KBM-7 (cell line): ENCODE measurements around the gene DENND6B.
"Not testable (repeated sequence)": the region's sequence is repeated elsewhere in the genome, so short reads cannot be mapped to it uniquely, and the experiment has no call there.

Experiments
- DNase-seq: peaks from one replicate; pipeline ENCODE4 v3.0.0-alpha.2; 2015
- in situ Hi-C: fragments of 300-500 bp; cut with MboI; formaldehyde crosslinking; loops from 2 replicates; pipeline ENCODE4 v1.14.3; 2020; ENCODE audit warnings: low sequenced_read_pairs, low pct_unique_long_range_greater_than_20kb, mixed read lengths

Gene DENND6B

DNA sequence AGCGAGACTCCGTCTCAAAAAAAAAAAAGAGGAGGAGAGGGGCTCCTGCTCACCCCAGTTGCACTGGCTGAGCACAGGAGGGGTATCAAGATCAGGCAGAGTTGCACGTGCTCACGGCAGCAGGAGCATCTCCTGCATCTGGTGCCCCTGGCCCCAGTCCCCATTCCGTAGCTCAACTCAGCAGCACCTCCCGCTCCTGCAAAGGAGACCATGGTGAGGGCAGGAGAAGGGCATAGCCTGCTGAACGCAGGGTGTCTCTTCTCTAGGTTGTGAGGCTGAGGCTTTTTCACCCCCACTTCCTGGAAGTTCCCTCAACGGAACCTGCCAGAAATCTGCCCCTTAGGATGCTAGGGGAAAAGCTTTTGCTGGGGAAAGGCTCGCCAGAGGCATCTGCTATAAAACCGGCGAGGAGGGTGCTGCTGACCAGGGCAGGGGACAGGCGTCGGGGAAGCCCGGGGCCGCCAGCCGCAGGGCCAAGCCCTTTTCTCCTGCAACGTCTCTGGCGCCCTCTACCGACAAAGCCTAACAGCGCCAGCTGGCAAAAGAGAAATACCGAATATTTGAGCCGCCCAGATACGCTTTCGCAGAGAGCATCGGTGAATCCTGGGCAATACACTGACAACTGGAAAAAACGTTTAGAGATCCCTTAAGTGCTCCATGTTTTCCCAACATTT lies 15.3 kb upstream of the DENND6B start:
- DNase-seq = peak; percentile 94
- in situ Hi-C loops = no loop called here

DNA sequence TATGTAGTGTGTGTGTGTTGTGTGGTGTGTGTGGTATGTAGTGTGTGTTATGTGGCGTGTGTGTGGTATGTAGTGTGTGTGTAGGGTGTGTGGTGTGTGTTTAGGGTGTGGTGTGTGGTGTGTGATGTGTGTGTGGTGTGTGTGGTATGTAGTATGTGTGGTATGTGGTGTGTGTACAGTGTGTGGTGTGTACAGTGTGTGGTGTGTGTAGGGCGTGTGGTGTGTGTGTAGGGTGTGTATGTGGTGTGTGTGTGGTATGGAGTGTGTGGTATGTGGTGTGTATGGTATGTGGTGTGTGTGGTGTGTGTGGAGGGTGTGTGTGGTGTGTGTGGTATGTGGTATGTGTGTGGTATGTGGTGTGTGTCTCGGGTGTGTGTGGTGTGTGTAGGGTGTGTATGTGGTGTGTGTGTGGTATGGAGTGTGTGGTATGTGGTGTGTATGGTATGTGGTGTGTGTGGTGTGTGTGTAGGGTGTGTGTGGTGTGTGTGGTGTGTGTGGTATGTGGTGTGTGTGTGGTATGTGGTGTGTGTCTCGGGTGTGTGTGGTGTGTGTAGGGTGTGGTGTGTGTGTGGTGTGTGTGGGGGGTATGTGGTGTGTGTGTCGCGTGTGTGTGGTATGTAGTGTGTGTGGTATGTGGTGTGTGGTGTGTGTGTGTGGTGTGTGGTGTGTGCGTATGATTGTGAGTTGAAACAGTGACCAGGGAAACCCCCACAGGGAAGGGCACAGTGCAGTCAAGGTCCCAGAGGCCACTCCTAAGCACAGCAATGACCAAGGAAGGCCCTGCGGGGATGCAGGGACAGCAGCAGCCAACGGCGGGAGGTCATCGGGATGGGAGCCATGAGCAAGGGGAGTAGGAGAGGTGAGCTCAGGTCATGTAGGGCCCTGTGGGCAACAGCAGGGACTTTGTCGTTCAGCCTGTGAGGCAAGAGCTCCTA lies 13.4 kb upstream of the DENND6B start:
- in situ Hi-C loops = no loop called here
- DNase-seq = peak; percentile 18

DNA sequence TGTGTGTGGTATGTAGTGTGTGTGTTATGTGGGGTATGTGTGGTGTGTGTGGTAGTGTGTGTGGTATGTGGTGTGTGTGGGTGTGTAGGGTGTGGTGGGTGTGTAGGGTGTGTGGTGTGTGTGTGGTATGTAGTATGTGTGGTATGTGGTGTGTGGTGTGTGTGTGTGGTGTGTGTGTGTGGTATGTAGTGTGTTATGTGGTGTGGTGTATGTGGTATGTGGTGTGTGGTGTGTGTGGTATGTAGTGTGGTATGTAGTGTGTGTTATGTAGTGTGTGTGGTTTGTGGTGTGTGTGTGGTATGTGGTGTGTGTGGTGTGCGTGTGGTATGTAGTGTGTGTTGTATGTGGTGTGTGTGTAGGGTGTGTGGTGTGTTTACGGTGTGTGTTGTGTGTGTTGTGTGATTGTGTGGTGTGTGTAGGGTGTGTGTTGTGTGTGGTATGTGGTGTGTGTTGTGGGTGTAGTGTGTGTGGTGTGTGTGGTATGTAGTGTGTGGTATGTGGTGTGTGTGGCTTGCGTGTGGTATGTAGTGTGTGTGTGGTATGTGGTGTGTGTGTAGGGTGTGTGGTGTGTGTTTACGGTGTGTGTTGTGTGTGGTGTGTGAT lies 12.1 kb upstream of the DENND6B start:
- DNase-seq = no peak
- in situ Hi-C loops = no loop called here

GRCh38 chr22:50338042-50338573 lies 11.3 kb upstream of the DENND6B start:
- in situ Hi-C loops = no loop called here
- DNase-seq = no peak

- no peak for DNase-seq
- in situ Hi-C loops = no loop called here
Measured at GRCh38 chr22:50337262-50338041, 10.6 kb upstream of the DENND6B start.

- DNase-seq, in situ Hi-C loops: not testable (repeated sequence)
Measured at GRCh38 chr22:50334433-50334832, 7.6 kb upstream of the DENND6B start.

DNA sequence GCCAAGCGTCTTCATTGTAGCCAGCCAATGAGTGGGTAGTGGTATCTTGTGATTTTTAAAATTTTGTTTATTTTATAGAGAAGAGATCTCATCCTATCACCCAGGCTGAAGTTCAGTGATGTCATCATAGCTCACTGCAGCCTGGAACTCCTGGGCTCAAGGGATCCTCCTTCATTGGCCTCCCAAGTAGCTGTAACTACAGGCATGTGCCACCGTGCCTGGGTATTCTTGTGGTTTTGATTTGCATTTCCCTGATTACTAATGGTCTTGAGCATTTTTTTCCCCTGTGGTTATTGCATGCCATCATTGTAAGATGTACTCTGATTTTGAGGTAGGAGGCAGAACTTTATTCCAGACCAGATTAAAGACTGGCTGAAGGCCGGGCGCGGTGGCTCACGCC lies 2.4 kb upstream of the DENND6B start:
- DNase-seq = no peak

GRCh38 chr22:50327711-50328019 lies 853 bp upstream of the DENND6B start:
- DNase-seq = no peak
- in situ Hi-C loops = loop anchor here (10.0 kb wide), 1 partner anchor 53 kb away; the partner anchor contains the start of gene MAPK11

More for the DNA sequence above, 2.4 kb upstream of the DENND6B start:
- in situ Hi-C loops = loop anchor here (10.0 kb wide), 1 partner anchor 54 kb away; the partner anchor contains the start of gene MAPK11

DNA sequence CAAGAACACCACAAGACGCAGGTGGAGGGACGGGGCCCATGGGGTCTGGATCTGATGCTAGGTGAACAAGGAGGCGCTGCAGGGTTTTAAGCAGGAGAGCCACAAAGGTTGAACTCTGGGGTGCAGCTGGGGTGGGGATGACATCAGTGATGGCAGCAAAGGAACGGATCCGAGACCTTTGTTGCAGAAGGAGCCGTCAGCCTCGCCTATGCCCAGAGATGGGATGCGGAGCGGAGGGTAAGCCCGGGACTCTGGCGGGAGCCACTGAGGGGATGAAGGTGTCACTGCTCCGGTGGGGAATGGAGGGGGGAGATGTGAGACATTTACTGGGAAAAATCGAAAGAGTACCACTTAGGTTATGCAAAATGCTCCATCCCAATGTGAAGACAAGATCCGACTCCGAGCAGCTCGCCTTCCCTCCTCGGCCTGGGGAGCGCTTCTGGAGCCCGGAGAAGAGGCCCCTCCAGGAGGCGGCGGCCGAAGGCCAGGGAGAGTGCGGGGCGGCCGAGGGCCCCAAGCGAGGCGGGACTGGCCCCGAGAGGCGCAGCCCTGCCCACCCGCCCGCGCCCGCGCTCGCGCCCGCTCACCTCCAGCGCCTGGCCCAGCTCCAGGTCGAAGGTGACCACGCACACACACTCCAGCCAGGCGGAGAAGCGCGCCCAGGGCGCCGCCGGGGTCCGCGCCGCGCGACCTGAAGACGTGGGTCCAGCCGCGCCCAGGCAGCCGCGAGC lies 422 bp downstream of the DENND6B start:
- no peak for DNase-seq
- in situ Hi-C loops = loop anchor here (10.0 kb wide), 1 partner anchor 52 kb away; the partner anchor contains the start of gene MAPK11

DNA sequence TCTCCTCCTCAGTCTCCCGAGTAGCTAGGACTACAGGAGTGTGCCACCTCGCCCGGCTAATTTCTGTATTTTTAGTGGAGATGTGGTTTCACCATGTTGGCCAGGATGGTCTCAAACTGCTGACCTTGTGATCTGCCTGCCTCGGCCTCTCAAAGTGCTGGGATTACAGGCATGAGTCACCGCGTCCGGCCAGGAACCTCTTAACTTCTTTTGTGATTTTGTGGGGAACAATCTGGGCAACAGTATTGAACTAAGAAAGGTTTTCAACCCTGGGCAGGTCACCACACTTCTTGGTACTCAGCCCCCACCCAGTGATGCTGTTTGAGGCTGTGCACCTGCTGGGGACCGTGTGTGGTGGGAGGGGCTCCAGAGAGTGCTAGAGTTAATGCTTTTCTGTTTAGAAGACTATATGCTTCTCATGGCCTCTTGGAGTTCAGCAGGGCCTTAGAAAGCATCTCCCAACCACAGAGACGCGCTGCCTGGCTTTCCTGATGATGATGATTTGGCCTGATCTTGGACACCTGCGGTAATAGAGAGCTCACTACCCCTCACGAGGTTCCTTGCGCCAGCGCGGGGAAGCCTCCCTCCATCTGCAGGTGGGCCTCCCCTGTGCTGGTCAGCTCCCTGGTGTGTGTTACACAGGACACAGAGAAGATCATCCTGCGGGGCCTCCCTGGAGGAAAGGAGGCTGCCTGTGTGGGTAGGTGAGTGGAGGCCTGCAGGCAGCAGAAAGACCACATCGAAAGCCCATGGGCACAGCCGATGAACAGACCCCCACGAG lies 1.2 kb downstream of the DENND6B start:
- in situ Hi-C loops = loop anchor here (10.0 kb wide), 1 partner anchor 51 kb away; the partner anchor contains the start of gene MAPK11
- no peak for DNase-seq

DNA sequence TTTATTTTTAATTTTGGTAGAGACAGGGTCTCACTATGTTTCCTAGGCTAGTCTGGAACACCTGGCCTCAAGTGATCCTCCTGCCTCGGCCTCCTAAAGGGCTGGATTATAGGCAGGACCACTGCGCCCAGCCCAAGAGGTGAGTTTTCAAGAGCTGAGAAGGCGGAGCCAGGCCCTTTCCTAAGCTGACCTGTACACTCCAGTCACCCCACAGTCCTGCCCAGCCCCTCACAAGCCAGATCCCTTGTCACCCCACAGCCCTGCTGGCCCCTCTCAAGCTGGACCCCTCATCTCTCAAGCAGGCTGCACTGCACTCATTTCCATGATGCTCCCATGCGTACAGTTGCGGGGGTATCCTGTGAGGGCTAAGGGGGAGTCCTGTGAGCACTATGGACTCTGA lies 2.9 kb downstream of the DENND6B start:
- DNase-seq = no peak
- in situ Hi-C loops = loop anchor here (10.0 kb wide), 1 partner anchor 49 kb away; the partner anchor contains the start of gene MAPK11

DNA sequence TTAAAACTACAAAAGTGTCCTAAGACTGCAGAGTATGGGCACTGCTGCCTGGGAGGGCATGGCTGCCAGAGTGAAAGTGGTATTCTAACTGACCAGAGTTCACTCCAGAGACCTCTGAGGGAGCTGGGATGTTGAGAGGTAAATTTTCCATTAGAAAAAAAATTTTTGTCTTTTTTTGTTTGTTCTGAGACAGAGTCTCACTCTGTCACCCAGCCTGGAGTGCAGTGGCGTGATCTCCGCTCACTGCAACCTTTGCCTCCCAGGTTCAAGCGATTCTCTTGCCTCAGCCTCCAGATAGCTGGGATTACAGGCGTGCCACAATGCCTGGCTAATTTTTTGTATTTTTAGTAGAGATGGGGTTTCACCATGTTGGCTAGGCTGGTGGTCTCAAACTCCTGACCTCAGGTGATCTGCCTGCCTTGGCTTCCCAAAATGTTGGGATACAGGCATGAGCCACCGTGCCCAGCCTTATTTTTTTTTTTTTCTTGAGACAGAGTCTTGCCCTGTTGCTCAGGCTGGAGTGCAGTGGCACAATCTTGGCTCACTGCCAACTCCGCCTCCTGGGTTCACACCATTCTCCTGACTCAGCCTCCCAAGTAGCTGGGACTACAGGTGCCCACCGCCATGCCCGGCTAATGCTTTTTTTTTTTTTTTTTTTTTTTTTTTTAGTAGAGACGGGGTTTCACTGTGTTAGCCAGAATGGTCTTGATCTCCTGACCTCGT lies 4.3 kb downstream of the DENND6B start:
- in situ Hi-C loops = loop anchor here (10.0 kb wide), 1 partner anchor 48 kb away; the partner anchor contains the start of gene MAPK11
- not testable (repeated sequence) for DNase-seq

- no peak for DNase-seq
- in situ Hi-C loops = loop anchor here (10.0 kb wide), 1 partner anchor 46 kb away; the partner anchor contains the start of gene MAPK11
Measured at GRCh38 chr22:50320671-50321325, 6.0 kb downstream of the DENND6B start.

DNA sequence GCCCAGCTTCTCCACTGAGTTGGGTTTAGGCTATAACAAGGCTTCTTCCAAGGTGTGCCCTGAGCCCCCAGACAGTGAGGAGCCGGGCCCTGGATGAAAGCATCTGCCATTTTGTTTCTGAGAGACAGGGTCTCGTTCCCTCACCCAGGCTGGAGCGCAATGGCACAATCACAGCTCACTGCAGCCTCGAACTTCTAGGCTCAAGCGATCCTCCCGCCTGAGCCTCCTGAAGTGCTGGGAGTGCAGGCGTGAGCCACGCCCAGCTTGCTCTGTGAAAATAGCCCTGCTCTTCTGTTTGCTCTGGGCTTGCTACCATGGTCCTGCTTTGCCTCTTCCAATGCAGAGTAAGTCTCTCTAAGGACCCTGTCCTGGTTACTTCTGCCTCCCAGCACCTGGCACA lies 6.7 kb downstream of the DENND6B start:
- in situ Hi-C loops = loop anchor here (10.0 kb wide), 1 partner anchor 45 kb away; the partner anchor contains the start of gene MAPK11
- DNase-seq = no peak

DNA sequence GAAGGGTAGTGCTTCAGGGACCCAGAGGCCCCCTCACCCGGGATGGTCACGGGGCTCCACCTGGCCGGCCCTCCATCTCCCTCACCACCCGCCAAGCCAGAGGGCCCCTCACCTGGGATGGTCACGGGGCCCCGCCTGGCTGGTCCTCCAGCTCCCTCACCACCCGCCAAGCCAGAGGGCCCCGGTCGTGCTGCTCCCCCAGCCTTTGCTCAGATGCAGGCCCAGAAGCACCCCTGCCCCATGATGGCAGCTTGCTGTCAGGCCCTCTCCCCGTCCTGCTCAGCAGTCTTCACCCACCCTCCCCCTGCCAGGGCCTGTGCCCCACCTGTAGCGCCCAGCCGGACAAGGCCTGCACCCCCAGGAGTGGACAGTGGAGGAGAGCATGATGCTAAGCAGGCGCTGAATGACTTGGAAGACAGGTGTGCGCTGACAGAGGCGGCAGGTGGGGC lies 7.3 kb downstream of the DENND6B start:
- in situ Hi-C loops = no loop called here

More for the DNA sequence above, 7.3 kb downstream of the DENND6B start:
- DNase-seq = no peak
